Retina (tissue), 1 donor: ENCODE measurements around the gene INPP5J.

Source experiments
- DNase-seq: peaks from one replicate; pipeline ENCODE4 v3.0.0-alpha.2; 2016

Gene INPP5J

GRCh38 chr22:31127181-31127772 is 4.5 kb downstream of the INPP5J start:
- no peak for DNase-seq

- no peak for DNase-seq
Observed at GRCh38 chr22:31128156-31128555, 5.4 kb downstream of the INPP5J start.

GRCh38 chr22:31130873-31131272 is 8.1 kb downstream of the INPP5J start:
- DNase-seq = no peak

GRCh38 chr22:31133911-31134310 is 11.1 kb downstream of the INPP5J start:
- DNase-seq = no peak

- DNase-seq = no peak
Observed at GRCh38 chr22:31134688-31135087, 11.9 kb downstream of the INPP5J start.

GRCh38 chr22:31135706-31136105 is 12.9 kb downstream of the INPP5J start:
- no peak for DNase-seq

GRCh38 chr22:31136155-31136554 is 13.4 kb downstream of the INPP5J start:
- DNase-seq = no peak

- DNase-seq = no peak
Observed at GRCh38 chr22:31136711-31137110, 13.9 kb downstream of the INPP5J start.

GRCh38 chr22:31137721-31138120 is 15.0 kb downstream of the INPP5J start:
- no peak for DNase-seq

- no peak for DNase-seq
Observed at GRCh38 chr22:31138126-31138525, 15.4 kb downstream of the INPP5J start.

GRCh38 chr22:31139066-31139465 is 16.3 kb downstream of the INPP5J start:
- no peak for DNase-seq

GRCh38 chr22:31139866-31140716 is 17.3 kb downstream of the INPP5J start, which contains the start of gene PLA2G3:
Gene PLA2G3 (minus strand): TSS chr22:31140508. CDS start chr22:31140354, 154 bp downstream.
- DNase-seq = peak; percentile 83

- DNase-seq = no peak
Observed at GRCh38 chr22:31140746-31141145, 18.0 kb downstream of the INPP5J start.

- no peak for DNase-seq
Observed at GRCh38 chr22:31141551-31141950, 18.8 kb downstream of the INPP5J start.

GRCh38 chr22:31142285-31142684 is 19.5 kb downstream of the INPP5J start:
- no peak for DNase-seq

- DNase-seq = no peak
Observed at GRCh38 chr22:31143038-31143437, 20.3 kb downstream of the INPP5J start.

- no peak for DNase-seq
Observed at GRCh38 chr22:31143537-31143936, 20.8 kb downstream of the INPP5J start.

GRCh38 chr22:31144223-31144622 is 21.5 kb downstream of the INPP5J start:
- no peak for DNase-seq

- no peak for DNase-seq
Observed at GRCh38 chr22:31148488-31148887, 25.7 kb downstream of the INPP5J start.

GRCh38 chr22:31148953-31149627 is 26.3 kb downstream of the INPP5J start:
- peak; percentile 76 for DNase-seq

GRCh38 chr22:31150615-31151014 is 27.8 kb downstream of the INPP5J start:
- DNase-seq = no peak

- DNase-seq = no peak
Observed at GRCh38 chr22:31151872-31152271, 29.1 kb downstream of the INPP5J start.

- no peak for DNase-seq
Observed at GRCh38 chr22:31153357-31153756, 30.6 kb downstream of the INPP5J start.

- no peak for DNase-seq
Observed at GRCh38 chr22:31154975-31155374, 32.2 kb downstream of the INPP5J start.
